GM19239 (cell line): Measurements from ENCODE around the gene SF3A1.

Experiments
- DNase-seq: peaks from one replicate; pipeline ENCODE4 v3.0.0; 2011; ENCODE audit warnings: low spot score; ENCODE audit not compliant: insufficient read length
- FAIRE-seq: peaks from 2 replicates; lab custom pipeline; 2011; peaks lifted over from hg19 to GRCh38; lab: Jason Lieb, UNC

SF3A1 gene

GRCh38 chr22:30326706-30327362, 29.9 kb downstream of the SF3A1 start, which contains the start of gene TBC1D10A:
TBC1D10A (minus strand) TSS chr22:30326941; CDS start chr22:30326881, 60 bp downstream.
- DNase-seq (peak; percentile 96), FAIRE-seq (no peak)

GRCh38 chr22:30326255-30326705, 30.4 kb downstream of the SF3A1 start:
- DNase-seq = no peak
- peak; percentile 64 for FAIRE-seq

- DNase-seq = no peak
- FAIRE-seq = no peak
These were observed 30.9 kb downstream of the SF3A1 start for GRCh38 chr22:30325724-30326254.

GRCh38 chr22:30325065-30325720, 31.5 kb downstream of the SF3A1 start:
- no peak for DNase-seq
- peak; percentile 54 for FAIRE-seq

DNA sequence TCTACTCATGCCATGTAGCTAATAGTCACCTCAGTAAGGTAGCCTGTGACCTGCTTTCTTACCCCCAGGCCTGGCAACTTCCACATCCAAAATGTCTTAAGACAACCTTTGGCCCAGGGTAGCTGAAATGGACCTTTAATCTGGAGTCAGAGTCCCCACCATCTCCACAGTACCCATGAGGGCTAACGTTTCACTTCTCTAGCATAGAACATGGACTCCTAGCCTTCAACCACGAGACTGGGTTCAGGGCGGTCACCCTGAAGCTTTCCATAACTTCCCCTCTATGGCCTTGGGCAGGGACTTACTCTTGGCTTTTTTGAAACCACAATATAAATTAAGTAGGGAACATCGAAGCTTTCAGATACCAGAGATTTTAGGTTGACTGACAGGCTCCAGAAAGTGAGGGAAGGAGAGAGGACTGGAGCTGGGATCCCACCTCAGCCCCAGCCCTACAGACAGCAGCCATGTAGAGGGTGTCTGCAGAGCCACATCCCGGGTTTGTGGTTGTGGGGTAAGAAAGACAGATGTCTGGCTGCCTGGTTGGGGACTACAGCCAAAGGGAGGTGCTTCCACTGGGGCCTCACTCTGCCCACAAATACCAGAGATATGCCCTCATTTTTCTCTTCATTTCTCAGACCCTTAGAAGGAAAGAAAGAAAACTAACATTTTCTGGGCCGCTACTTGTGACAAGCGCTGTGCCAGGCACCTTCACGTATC, 32.5 kb downstream of the SF3A1 start:
- DNase-seq (no peak), FAIRE-seq (no peak)

GRCh38 chr22:30323246-30323645, 33.4 kb downstream of the SF3A1 start:
- DNase-seq = no peak
- FAIRE-seq = no peak

DNA sequence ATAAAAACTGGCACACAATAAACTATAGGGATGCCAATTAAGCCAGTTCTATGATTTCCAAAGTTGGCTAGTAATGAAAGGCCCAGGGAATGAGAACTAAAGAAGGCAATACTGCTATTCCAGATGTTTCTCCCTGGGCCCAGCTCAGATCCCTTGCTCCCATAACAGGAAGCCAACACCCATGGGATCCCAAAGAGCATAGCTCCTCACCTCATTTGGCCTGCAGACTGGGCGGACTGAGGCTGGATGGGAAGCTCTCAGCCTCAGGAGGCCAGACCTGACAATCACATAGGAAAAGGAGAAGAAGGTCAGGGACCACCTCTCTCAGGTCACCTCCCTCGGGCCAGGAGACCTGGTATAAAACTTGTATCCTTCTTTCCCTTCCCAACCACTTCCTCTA, 35.2 kb downstream of the SF3A1 start:
- no peak for FAIRE-seq
- no peak for DNase-seq

GRCh38 chr22:30320021-30320556, 36.6 kb downstream of the SF3A1 start:
- DNase-seq = no peak
- FAIRE-seq = no peak

GRCh38 chr22:30318799-30319419, 37.8 kb downstream of the SF3A1 start:
- DNase-seq = no peak
- FAIRE-seq = no peak

GRCh38 chr22:30317778-30318177, 38.9 kb downstream of the SF3A1 start:
- FAIRE-seq (no peak), DNase-seq (no peak)

GRCh38 chr22:30315962-30316576, 40.6 kb downstream of the SF3A1 start:
- FAIRE-seq (no peak), DNase-seq (no peak)

DNA sequence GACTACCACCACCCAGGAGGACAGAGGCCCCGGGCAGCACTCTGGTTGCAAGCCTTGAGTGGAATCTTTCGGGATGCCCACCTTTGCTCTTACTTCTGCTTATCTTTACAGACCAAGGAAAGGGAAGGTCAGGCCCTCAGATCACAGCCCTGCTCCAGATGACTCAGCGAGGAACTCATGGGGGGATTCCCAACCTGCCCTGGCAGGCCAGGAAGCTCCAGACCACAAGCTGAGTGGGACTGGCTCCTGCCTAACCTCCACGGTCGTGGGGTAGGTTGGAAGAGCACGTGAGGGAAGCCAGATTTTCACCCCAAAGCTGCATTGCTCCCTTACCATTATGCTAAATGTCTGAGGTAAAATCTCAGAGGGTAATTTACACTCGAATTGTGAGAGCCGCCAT, 41.8 kb downstream of the SF3A1 start:
- FAIRE-seq (no peak), DNase-seq (no peak)

- DNase-seq (no peak), FAIRE-seq (peak; percentile 4)
These were observed 42.9 kb downstream of the SF3A1 start for GRCh38 chr22:30313527-30314363.

GRCh38 chr22:30312053-30312452, 44.6 kb downstream of the SF3A1 start:
- FAIRE-seq (no peak), DNase-seq (no peak)

- no peak for FAIRE-seq
- no peak for DNase-seq
These were observed 45.6 kb downstream of the SF3A1 start for GRCh38 chr22:30310881-30311771.

GRCh38 chr22:30309951-30310741, 46.5 kb downstream of the SF3A1 start:
- peak; percentile 93 for FAIRE-seq
- no peak for DNase-seq
